HepG2 (cell line): ENCODE results near the gene FBXW4. TPM values are rescaled to one million over a fixed set of nuclear protein-coding genes. Genes with fewer than 3 reads are reported as not detected.

ENCODE experiments used
- ARID2 ChIP-seq: sonication (generic); formaldehyde crosslinking; IDR thresholded peaks from 2 replicates; pipeline ENCODE4 v1.8.1; 2022; ENCODE audit warnings: mild to moderate bottlenecking, missing genetic modification reagents, borderline replicate concordance
- CREBL2 ChIP-seq: sonication (generic); formaldehyde crosslinking; IDR thresholded peaks from 2 replicates; pipeline ENCODE4 v1.8.1; 2023; ENCODE audit warnings: missing genetic modification reagents, mild to moderate bottlenecking, borderline replicate concordance
- CSRNP2 ChIP-seq: sonication (generic); formaldehyde crosslinking; conservative IDR thresholded peaks from 2 replicates; pipeline ENCODE4 v1.8.0; 2022; ENCODE audit warnings: low read depth, missing genetic modification reagents
- EHMT2 ChIP-seq: fragments of 200-600 bp; sonication (generic); IDR thresholded peaks from 2 replicates; pipeline ENCODE4 v1.7.0; 2017; ENCODE audit warnings: antibody characterized with exemption, low read depth, low read length, borderline replicate concordance
- KDM2A ChIP-seq: sonication (generic); formaldehyde crosslinking; IDR thresholded peaks from 2 replicates; pipeline ENCODE4 v1.4.0; 2020; ENCODE audit warnings: low read depth, missing genetic modification reagents, borderline replicate concordance
- NKX3-1 ChIP-seq: sonication (generic); formaldehyde crosslinking; IDR thresholded peaks from 2 replicates; pipeline ENCODE4 v1.5.0; 2020; ENCODE audit warnings: missing genetic modification reagents
- NR0B2 ChIP-seq: sonication (generic); formaldehyde crosslinking; IDR thresholded peaks from 2 replicates; pipeline ENCODE4 v1.4.0; 2020; ENCODE audit warnings: mild to moderate bottlenecking, missing genetic modification reagents
- POGK ChIP-seq: sonication (generic); formaldehyde crosslinking; conservative IDR thresholded peaks from 2 replicates; pipeline ENCODE4 v1.8.0; 2022; ENCODE audit warnings: mild to moderate bottlenecking, moderate library complexity, missing genetic modification reagents
- RBFOX2 ChIP-seq: fragments of 200-400 bp; formaldehyde crosslinking; IDR thresholded peaks from 2 replicates; pipeline ENCODE4 v1.6.1; 2017; ENCODE audit warnings: low read depth, mild to moderate bottlenecking, low read length
- ZNF121 ChIP-seq: sonication (generic); formaldehyde crosslinking; IDR thresholded peaks from 2 replicates; pipeline ENCODE4 v1.5.0; 2020; ENCODE audit warnings: mild to moderate bottlenecking, missing genetic modification reagents
- ZNF224 ChIP-seq: sonication (generic); formaldehyde crosslinking; IDR thresholded peaks from 2 replicates; pipeline ENCODE4 v1.5.0; 2020; ENCODE audit warnings: mild to moderate bottlenecking, missing genetic modification reagents
- ZNF407 ChIP-seq: sonication (generic); formaldehyde crosslinking; IDR thresholded peaks from one replicate; pipeline ENCODE4 v1.5.1; 2020; ENCODE audit warnings: mild to moderate bottlenecking, missing genetic modification reagents; ENCODE audit errors: not compliant biosample characterization
- ZNF414 ChIP-seq: sonication (generic); formaldehyde crosslinking; IDR thresholded peaks from 2 replicates; pipeline ENCODE4 v1.5.0; 2020; ENCODE audit warnings: missing genetic modification reagents
- polyA plus RNA-seq, 8 experiments: library from polyadenylated mRNA; depleted of rRNA in 3 of 8; stranded (reverse) in 7 of 8; unstranded in 1 of 8; fragments of >200 nt; fragmentation: Illumina TruSeq in 4 of 8; extraction: Trizol in 4 of 8; gene quantifications; 2 replicates each; pipeline versions ENCODE4 v1.2.1 to v1.2.3, GENCODE V29; 2011 to 2016; ENCODE audit warnings: low read depth in 4 of 8, missing spikeins in 1 of 8, mixed read lengths in 1 of 8; ENCODE audit not compliant: insufficient read depth in 1 of 8
- total RNA-seq, 5 experiments: library from RNA; depleted of rRNA; stranded (reverse); fragments of >200 nt; fragmentation: Illumina TruSeq; extraction: Trizol; gene quantifications; 2 replicates each; pipeline ENCODE4 v1.2.3, GENCODE V29; 2016; ENCODE audit warnings: low read depth in 1 of 5

FBXW4 gene
- total and polyA plus RNA-seq, 2 of the 13 experiments (the other 11 are each of a cell fraction or from before 2014, with no cell fraction given): 23.5 to 33.7 TPM

GRCh38 chr10:101694674-101695403 is at the start of gene FBXW4 (continued):
- TF ChIP-seq ZNF414 (CRISPR knock-in tag): no peak
- no peak; the same call in 1 of the 2 replicates for TF ChIP-seq NR0B2 (CRISPR knock-in tag)
- no peak for TF ChIP-seq ARID2 (CRISPR knock-in tag)
- no peak for TF ChIP-seq ZNF121 (CRISPR knock-in tag)
- TF ChIP-seq ZNF224 (CRISPR knock-in tag): no peak
- TF ChIP-seq EHMT2: no peak
- peak; percentile 88; the same call in 1 of the 2 replicates for TF ChIP-seq POGK (CRISPR knock-in tag)
- no peak for TF ChIP-seq NKX3-1 (CRISPR knock-in tag)
- no peak for TF ChIP-seq CSRNP2
- TF ChIP-seq KDM2A (CRISPR knock-in tag): 0 out of 2 replicates have a peak, but pooled peaks have one; percentile 56
- peak; percentile 77 for TF ChIP-seq RBFOX2
- TF ChIP-seq ZNF407 (CRISPR knock-in tag): no peak
- TF ChIP-seq CREBL2 (CRISPR knock-in tag): no peak
